Right atrium auricular region (tissue), 2 donors: ENCODE data around the gene DPY19L1. TPM values are rescaled to one million over a fixed set of nuclear protein-coding genes. Genes with fewer than 3 reads are reported as not detected.
"Not testable (repeated sequence)": the region's sequence is repeated elsewhere in the genome, so short reads cannot be mapped to it uniquely, and the experiment has no call there.

Experiments used
- DNase-seq: peaks from one replicate; pipeline ENCODE4 v3.0.0-alpha.2; 2019; ENCODE audit warnings: low spot score
- H3K27ac ChIP-seq, 2 donors: fragments of 200-600 bp; sonication (generic); 1 replicate in 1 of 2; 2 replicates in 1 of 2; pipeline ENCODE4 v1.5.1; 2016 to 2019
- H3K27me3 ChIP-seq, 2 donors: fragments of 200-600 bp; sonication (generic); one replicate each; pipeline versions ENCODE4 v1.5.1 to v1.6.0; 2017 to 2019
- H3K36me3 ChIP-seq: fragments of 200-600 bp; sonication (generic); one replicate; pipeline ENCODE4 v1.5.1; 2016
- H3K4me1 ChIP-seq, 2 donors: fragments of 200-600 bp; sonication (generic); one replicate each; pipeline versions ENCODE4 v1.5.1 to v1.6.0; 2017 to 2019
- H3K4me3 ChIP-seq, 2 donors: fragments of 200-600 bp; sonication (generic); 1 replicate in 1 of 2; 2 replicates in 1 of 2; pipeline ENCODE4 v1.5.1; 2017 to 2019; ENCODE audit warnings: mild to moderate bottlenecking in 1 of 2, moderate library complexity in 1 of 2
- H3K9me3 ChIP-seq, 2 donors: fragments of 200-600 bp; sonication (generic); one replicate each; pipeline ENCODE4 v1.5.1; 2019
- total RNA-seq, 2 donors: library from RNA; depleted of rRNA; stranded (reverse); fragments of >200 nt; gene quantifications; one replicate each; pipeline ENCODE4 v1.1.0, GENCODE V29; 2016
- TF ChIP-seq, protein P1 (sequence below), 2 donors: fragments of 200-600 bp; sonication (generic); IDR thresholded peaks; one replicate each; pipeline ENCODE4 v1.5.1; 2019; ENCODE audit warnings: antibody characterized with exemption in 2 of 2

Gene DPY19L1
- total RNA-seq, 2 donors from 2014 or later: 19.5 to 21.5 TPM

DNA sequence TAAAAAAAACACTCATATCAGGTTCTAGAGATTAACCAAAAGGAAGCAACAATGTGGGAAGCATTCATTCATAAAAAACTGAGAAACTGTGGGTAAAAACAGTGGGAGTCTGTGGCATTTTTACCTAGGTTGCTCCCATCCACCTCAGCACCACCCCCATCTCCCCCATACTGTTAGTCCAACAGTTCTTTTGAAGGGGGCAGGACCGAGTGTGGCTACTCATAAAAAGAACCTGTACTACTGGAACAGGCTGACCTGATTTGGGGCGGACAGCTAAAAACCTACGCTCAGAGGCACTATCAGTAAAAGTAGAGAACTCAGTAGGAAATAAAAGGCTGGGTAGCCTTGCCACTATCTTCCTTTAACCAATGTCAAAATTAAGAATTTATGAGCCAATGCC lies 84.5 kb downstream of the DPY19L1 start:
- Histone ChIP-seq H3K36me3 (no peaks in the 10 kb centered on the region), H3K4me1 (no peaks in the 10 kb centered on the region), H3K27ac (no peak overlapping the region), H3K4me3 (no peak overlapping the region), H3K9me3 (no peaks in the 10 kb centered on the region), H3K27me3 (no peaks in the 10 kb centered on the region)
- DNase-seq: no peak
- TF ChIP-seq, protein P1, sequence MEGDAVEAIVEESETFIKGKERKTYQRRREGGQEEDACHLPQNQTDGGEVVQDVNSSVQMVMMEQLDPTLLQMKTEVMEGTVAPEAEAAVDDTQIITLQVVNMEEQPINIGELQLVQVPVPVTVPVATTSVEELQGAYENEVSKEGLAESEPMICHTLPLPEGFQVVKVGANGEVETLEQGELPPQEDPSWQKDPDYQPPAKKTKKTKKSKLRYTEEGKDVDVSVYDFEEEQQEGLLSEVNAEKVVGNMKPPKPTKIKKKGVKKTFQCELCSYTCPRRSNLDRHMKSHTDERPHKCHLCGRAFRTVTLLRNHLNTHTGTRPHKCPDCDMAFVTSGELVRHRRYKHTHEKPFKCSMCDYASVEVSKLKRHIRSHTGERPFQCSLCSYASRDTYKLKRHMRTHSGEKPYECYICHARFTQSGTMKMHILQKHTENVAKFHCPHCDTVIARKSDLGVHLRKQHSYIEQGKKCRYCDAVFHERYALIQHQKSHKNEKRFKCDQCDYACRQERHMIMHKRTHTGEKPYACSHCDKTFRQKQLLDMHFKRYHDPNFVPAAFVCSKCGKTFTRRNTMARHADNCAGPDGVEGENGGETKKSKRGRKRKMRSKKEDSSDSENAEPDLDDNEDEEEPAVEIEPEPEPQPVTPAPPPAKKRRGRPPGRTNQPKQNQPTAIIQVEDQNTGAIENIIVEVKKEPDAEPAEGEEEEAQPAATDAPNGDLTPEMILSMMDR (IDR thresholded peaks at IDR 0.05): no peak

DNA sequence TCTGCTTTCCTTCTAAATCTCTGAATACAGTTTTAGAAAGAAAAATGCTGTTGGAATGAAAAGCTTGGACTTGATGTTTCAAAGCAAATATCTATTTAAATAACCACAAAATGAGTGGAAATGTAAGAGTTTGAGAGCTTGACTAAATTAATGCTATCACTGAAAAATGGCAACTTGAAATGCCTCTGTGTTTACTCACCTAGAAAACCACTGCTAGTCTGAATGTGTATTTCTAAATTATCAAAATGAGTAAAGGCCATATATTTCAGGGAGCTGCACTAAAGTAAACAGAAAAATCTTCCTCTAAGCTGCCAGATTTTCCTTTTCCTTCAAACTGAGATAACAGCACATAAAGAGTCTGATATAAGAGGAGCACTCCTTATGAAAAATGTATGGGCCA lies 87.9 kb downstream of the DPY19L1 start:
- Histone ChIP-seq H3K4me3 (no peak overlapping the region), H3K27me3 (no peaks in the 10 kb centered on the region), H3K9me3 (no peaks in the 10 kb centered on the region), H3K4me1 (no peaks in the 10 kb centered on the region), H3K27ac (no peak overlapping the region), H3K36me3 (no peaks in the 10 kb centered on the region)
- no peak for DNase-seq
- TF ChIP-seq, protein P1 (IDR thresholded peaks at IDR 0.05): no peak

DNA sequence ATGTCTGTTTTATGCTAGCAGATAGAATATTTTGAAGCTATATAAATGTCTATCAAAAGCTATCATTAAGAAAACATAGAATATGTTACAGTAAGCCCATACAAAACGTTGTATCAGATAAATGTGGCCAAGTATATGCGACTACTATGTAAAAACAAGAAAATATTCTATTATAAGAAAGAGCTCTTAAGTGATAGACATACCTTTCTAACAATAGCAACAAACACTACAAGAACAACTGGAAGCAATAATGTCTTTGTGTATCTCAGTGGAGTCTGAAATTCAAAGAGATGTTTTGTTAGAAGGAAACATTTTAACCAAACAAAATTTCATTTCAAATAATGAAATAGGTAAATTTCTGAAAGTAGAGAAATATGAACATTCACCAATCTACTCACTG lies 89.9 kb downstream of the DPY19L1 start:
- not testable (repeated sequence) for H3K36me3 ChIP-seq, H3K4me1 ChIP-seq, H3K9me3 ChIP-seq, DNase-seq, H3K27ac ChIP-seq, H3K27me3 ChIP-seq, H3K4me3 ChIP-seq

DNA sequence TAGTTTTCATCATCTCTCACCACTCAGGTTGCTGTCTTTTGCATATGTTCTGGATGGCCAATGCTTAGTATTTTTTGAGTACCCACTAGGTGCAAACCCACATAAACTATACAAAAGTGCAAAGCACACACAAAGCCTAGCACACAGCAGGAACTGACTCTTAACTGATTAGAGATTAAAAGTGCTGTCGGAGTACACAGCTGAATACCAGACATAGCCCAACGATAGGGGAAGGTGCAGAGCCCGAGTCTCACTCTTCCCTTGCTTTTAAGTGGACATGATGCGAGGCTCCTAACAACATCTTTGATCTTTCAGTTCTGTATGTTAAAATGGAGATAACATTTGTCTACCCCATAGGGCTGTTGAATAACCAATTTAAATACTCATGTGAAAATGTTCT lies 90.8 kb downstream of the DPY19L1 start:
- no peaks in the 10 kb centered on the region for H3K27me3 ChIP-seq
- H3K9me3 ChIP-seq: no peaks in the 10 kb centered on the region
- TF ChIP-seq, protein P1 (IDR thresholded peaks at IDR 0.05): no peak
- no peak overlapping the region for H3K4me3 ChIP-seq
- DNase-seq: no peak
- no peak overlapping the region for H3K27ac ChIP-seq
- no peaks in the 10 kb centered on the region for H3K36me3 ChIP-seq
- no peaks in the 10 kb centered on the region for H3K4me1 ChIP-seq

DNA sequence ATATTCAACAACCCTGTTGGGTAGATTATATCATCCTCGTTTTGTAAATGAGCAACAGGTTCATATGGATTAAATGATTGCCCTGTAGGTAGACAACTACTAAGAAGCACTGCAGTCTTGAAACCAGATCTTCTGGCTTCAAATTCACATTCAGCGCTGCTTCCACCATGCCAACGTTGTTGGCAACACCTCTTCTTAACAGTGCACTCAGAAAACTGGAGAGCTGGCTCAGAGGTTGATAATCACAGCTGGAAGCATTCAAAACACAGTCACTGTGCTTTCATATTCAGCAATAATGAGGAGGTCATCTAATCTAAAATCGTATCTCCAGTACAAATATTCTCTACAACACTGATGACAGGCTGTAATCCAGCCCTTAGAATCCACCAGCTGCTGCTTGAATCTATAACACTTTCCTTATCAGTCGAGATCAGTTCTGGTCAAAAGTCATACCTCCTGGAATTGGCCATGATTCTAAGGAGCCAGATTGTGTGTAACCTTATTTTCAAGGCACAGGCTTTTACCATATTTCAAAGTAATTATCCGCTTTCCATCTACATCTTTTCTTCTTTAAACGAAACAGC lies 91.3 kb downstream of the DPY19L1 start:
- DNase-seq, H3K36me3 ChIP-seq, H3K27ac ChIP-seq, H3K27me3 ChIP-seq, H3K4me1 ChIP-seq, H3K9me3 ChIP-seq, H3K4me3 ChIP-seq: not testable (repeated sequence)

DNA sequence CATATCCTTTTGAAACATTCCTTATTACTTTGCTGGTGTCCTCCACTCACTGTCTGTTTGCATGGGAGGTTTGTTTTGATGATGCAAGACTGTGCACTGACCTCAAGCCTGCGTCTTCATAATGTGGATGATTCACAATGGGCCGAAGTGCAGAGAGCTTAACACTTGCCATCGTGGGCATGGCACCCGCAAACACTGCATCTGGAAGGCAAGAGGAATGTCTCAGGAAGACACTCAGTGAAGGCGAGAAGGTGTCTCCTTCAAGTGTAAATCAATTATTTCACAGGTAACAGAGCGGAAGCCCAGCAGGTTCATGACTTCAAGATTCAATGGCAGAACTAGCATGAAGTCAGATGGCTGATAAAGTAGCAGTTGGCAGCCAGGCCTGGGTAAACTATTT lies 98.1 kb downstream of the DPY19L1 start:
- peaks cover 5% of the 10 kb centered on the region for H3K36me3 ChIP-seq
- TF ChIP-seq, protein P1 (IDR thresholded peaks at IDR 0.05): no peak

DNA sequence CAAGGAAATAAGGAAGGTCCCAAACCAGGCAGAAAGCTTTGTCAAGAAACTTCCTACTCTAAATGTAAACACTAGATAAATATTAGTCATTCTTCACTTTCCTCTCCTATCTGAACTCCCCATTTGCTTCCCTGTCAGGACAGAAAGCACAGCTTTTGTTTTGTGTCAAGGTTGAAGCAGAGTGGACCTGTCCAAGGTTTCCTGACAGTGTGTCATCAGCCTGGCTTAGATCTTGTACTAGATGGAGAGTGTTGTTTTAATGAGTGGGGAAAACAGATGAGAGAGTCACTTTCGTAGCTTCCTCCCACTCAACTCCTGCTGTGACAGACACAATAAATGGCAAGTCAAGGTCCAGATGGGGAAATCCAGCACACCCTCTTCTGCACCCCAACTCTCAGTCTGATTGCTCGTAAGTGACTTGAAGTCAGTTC lies 101.5 kb downstream of the DPY19L1 start:
- DNase-seq, H3K4me1 ChIP-seq, H3K9me3 ChIP-seq, H3K27me3 ChIP-seq, H3K4me3 ChIP-seq, H3K36me3 ChIP-seq, H3K27ac ChIP-seq: not testable (repeated sequence)

More for the DNA sequence above, 98.1 kb downstream of the DPY19L1 start:
- no peak for DNase-seq
- no peaks in the 10 kb centered on the region for H3K27me3 ChIP-seq
- H3K4me1 ChIP-seq: no peaks in the 10 kb centered on the region
- H3K27ac ChIP-seq: no peak overlapping the region
- H3K4me3 ChIP-seq: no peak overlapping the region
- H3K9me3 ChIP-seq: no peaks in the 10 kb centered on the region
